HEK293T (cell line): ENCODE data around the gene CASKIN1.

Experiments used
- FOXA1 ChIP-seq: fragments of 450-650 bp; IDR thresholded peaks from 2 replicates; pipeline ENCODE4 v1.6.1; 2016; ENCODE audit warnings: mild to moderate bottlenecking
- L3MBTL2 ChIP-seq: fragments of 450-650 bp; conservative IDR thresholded peaks from 2 replicates; pipeline ENCODE4 v1.6.1; 2016; ENCODE audit warnings: mild to moderate bottlenecking
- NFRKB ChIP-seq: fragments of 450-650 bp; IDR thresholded peaks from 2 replicates; pipeline ENCODE4 v1.6.1; 2016; ENCODE audit warnings: mild to moderate bottlenecking, moderate library complexity
- SP1 ChIP-seq: fragments of 450-650 bp; IDR thresholded peaks from 2 replicates; pipeline ENCODE4 v1.6.1; 2017
- SUZ12 ChIP-seq: fragments of 450-650 bp; IDR thresholded peaks from 2 replicates; pipeline ENCODE4 v1.6.1; 2016; ENCODE audit warnings: mild to moderate bottlenecking
- ZNF384 ChIP-seq: fragments of 450-650 bp; IDR thresholded peaks from 2 replicates; pipeline ENCODE4 v1.6.1; 2016
- TF ChIP-seq, protein P1 (sequence below): fragments of 450-650 bp; IDR thresholded peaks from 2 replicates; pipeline ENCODE4 v1.6.1; 2016

- no peak for TF ChIP-seq SUZ12
- no peak for TF ChIP-seq L3MBTL2
- TF ChIP-seq ZNF384: no peak
- TF ChIP-seq, protein P1, sequence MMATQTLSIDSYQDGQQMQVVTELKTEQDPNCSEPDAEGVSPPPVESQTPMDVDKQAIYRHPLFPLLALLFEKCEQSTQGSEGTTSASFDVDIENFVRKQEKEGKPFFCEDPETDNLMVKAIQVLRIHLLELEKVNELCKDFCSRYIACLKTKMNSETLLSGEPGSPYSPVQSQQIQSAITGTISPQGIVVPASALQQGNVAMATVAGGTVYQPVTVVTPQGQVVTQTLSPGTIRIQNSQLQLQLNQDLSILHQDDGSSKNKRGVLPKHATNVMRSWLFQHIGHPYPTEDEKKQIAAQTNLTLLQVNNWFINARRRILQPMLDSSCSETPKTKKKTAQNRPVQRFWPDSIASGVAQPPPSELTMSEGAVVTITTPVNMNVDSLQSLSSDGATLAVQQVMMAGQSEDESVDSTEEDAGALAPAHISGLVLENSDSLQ: no peak
- TF ChIP-seq FOXA1: no peak
- no peak for TF ChIP-seq NFRKB
- TF ChIP-seq SP1: no peak
These were observed 41.2 kb upstream of the CASKIN1 start for GRCh38 chr16:2237493-2238149.
